Measurements from ENCODE around the gene NEDD4L. TPM values are rescaled to one million over a fixed set of nuclear protein-coding genes. Genes with fewer than 3 reads are reported as not detected.

The NEDD4L gene
- total RNA-seq, 1 experiment from 2014 or later = 57.4 TPM

DNA sequence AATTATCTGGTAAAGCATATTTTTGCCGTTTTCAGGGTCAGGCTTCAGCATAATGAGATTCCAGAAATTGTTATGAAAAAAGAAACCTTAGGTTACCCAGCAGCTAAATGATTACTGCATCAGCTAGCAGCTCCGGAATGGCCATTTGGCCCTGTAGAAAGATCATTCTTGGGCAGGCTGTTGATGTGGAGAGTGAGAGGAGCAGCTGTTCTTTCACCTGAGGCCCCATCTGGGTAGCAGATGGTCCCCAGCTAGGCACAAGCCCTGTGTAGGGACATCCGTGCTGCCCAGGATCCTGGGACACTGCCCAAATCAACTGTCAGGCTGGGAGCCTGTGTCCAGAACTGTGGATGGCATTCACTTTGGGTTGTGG lies 61.8 kb downstream of the NEDD4L start:
- Histone ChIP-seq H4K20me1 (ENCODE audit: insufficient read depth) (no peaks in the 10 kb centered on the region), H3K27ac (no peak overlapping the region), H3K79me2 (ENCODE audit: low read depth) (peaks cover 40% of the 10 kb centered on the region), H3K9me2 (ENCODE audit: insufficient read depth) (no peaks in the 10 kb centered on the region), H3K4me2 (no peak overlapping the region), H3K4me1 (replicated peaks; ENCODE audit: insufficient read depth) (no peaks in the 10 kb centered on the region), H3K4me3 (no peak overlapping the region), H3K9me3 (ENCODE audit: insufficient read depth, low read depth) (no peaks in the 10 kb centered on the region), H3K27me3 (ENCODE audit: insufficient read depth, low read depth) (no peaks in the 10 kb centered on the region), H3F3A (ENCODE audit: insufficient read depth, low read depth) (no peaks in the 10 kb centered on the region), H2AFZ (no peak overlapping the region), H3K36me3 (ENCODE audit: low read depth) (no peaks in the 10 kb centered on the region; the same call in 1 of the 2 replicates)
- CTCF ChIA-PET = interaction anchor here (0.6 kb wide), 1 partner anchor 73 kb away, joined by 5 read pairs; no protein-coding TSS in a partner anchor
- TF ChIP-seq, protein P1, sequence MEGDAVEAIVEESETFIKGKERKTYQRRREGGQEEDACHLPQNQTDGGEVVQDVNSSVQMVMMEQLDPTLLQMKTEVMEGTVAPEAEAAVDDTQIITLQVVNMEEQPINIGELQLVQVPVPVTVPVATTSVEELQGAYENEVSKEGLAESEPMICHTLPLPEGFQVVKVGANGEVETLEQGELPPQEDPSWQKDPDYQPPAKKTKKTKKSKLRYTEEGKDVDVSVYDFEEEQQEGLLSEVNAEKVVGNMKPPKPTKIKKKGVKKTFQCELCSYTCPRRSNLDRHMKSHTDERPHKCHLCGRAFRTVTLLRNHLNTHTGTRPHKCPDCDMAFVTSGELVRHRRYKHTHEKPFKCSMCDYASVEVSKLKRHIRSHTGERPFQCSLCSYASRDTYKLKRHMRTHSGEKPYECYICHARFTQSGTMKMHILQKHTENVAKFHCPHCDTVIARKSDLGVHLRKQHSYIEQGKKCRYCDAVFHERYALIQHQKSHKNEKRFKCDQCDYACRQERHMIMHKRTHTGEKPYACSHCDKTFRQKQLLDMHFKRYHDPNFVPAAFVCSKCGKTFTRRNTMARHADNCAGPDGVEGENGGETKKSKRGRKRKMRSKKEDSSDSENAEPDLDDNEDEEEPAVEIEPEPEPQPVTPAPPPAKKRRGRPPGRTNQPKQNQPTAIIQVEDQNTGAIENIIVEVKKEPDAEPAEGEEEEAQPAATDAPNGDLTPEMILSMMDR (conservative IDR thresholded peaks at IDR 0.05) = no peak
- TF ChIP-seq EZH2 (IDR thresholded peaks at IDR 0.05; ENCODE audit: low read depth) = no peak
- DNase-seq = no peak
- POLR2A ChIA-PET (ENCODE audit: unreplicated experiment) = no interaction called here
- intact Hi-C loops (cut with micrococcal nuclease; ENCODE audit: unreplicated experiment) = no loop called here
- no TSS peak for BruUV-seq (replicated peaks)

DNA sequence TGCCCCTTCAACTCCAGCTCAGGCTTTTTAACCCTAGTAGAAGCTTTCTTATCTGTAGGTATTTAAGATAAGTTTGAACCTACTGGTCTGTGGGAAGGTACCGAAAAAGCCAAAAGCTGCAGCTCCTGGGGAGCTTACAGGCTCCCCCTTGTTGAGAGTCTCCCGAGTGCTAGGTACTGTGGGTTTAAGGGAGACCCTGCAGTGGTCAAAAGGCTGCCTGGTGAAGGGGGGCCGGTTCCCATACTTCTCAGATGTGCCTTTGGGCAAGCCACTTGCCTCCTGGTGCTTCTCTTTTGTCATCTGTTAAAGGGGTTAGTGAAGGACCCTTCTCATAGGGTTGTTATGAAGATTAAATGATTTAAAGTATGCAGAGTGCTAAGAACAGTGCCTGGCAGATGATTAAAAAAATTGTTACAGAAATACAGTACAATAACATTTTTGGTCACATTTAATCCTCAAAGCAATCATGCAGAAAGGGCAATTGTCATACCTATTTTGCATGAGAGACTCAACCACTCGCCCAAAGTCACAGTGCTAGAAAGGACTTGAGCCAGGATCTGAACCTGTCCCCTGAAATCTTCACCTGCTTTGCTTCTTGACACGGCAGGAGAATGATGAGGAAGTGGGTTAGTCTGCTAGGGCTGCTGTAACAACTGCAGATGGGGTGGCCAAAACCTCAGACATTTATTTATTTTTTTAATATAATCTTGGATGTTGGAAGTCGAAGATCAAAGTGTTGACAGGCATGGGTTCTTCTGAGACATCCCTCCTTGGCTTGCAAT lies 62.5 kb downstream of the NEDD4L start:
- Histone ChIP-seq H3F3A (ENCODE audit: insufficient read depth, low read depth) (no peaks in the 10 kb centered on the region), H3K4me1 (replicated peaks; ENCODE audit: insufficient read depth) (no peaks in the 10 kb centered on the region), H3K9me3 (ENCODE audit: insufficient read depth, low read depth) (no peaks in the 10 kb centered on the region), H3K27ac (no peak overlapping the region), H3K79me2 (ENCODE audit: low read depth) (peaks cover 36% of the 10 kb centered on the region), H2AFZ (no peak overlapping the region), H3K4me3 (no peak overlapping the region), H3K27me3 (ENCODE audit: insufficient read depth, low read depth) (no peaks in the 10 kb centered on the region), H3K36me3 (ENCODE audit: low read depth) (no peaks in the 10 kb centered on the region; the same call in 1 of the 2 replicates), H3K9me2 (ENCODE audit: insufficient read depth) (no peaks in the 10 kb centered on the region), H4K20me1 (ENCODE audit: insufficient read depth) (no peaks in the 10 kb centered on the region), H3K4me2 (no peak overlapping the region)
- DNase-seq = no peak
- intact Hi-C loops (cut with micrococcal nuclease; ENCODE audit: unreplicated experiment) = no loop called here
- BruUV-seq (replicated peaks) = no TSS peak
- ChIA-PET POLR2A (ENCODE audit: unreplicated experiment) (no interaction called here), CTCF (no interaction called here)
- TF ChIP-seq EZH2 (IDR thresholded peaks at IDR 0.05; ENCODE audit: low read depth) = no peak
- TF ChIP-seq, protein P1 (conservative IDR thresholded peaks at IDR 0.05) = no peak

DNA sequence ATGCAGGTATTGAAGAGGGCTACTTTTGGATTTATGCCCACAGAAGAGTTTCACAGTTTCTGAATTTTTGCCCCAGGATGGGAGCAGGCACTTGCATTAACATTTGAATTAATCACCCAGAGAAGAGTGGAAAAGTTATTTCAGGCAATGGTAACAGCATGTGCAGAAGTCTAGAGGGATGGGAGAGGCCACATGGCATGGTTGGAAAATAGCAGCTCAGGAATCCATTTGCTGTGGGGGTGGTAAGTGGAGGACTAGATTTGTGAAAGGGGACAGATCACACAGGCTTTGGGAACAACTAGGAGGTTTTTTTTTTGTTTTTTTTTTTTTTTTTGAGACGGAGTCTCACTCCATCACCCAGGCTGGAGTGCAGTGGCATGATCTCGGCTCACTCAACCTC lies 65.2 kb downstream of the NEDD4L start:
- Histone ChIP-seq H3K9me2 (ENCODE audit: insufficient read depth) (no peaks in the 10 kb centered on the region), H4K20me1 (ENCODE audit: insufficient read depth) (no peaks in the 10 kb centered on the region), H3K9me3 (ENCODE audit: insufficient read depth, low read depth) (no peaks in the 10 kb centered on the region), H2AFZ (no peak overlapping the region), H3K27me3 (ENCODE audit: insufficient read depth, low read depth) (no peaks in the 10 kb centered on the region), H3K79me2 (ENCODE audit: low read depth) (peaks cover 47% of the 10 kb centered on the region), H3K4me2 (no peak overlapping the region), H3K27ac (no peak overlapping the region), H3K4me1 (replicated peaks; ENCODE audit: insufficient read depth) (no peaks in the 10 kb centered on the region), H3F3A (ENCODE audit: insufficient read depth, low read depth) (no peaks in the 10 kb centered on the region), H3K4me3 (no peak overlapping the region), H3K36me3 (ENCODE audit: low read depth) (no peaks in the 10 kb centered on the region; the same call in 1 of the 2 replicates)
- BruUV-seq (replicated peaks) = no TSS peak
- intact Hi-C loops (cut with micrococcal nuclease; ENCODE audit: unreplicated experiment) = no loop called here
- DNase-seq = no peak
- ChIA-PET CTCF (no interaction called here), POLR2A (ENCODE audit: unreplicated experiment) (no interaction called here)
- TF ChIP-seq, protein P1 (conservative IDR thresholded peaks at IDR 0.05) = no peak
- no peak for TF ChIP-seq EZH2 (IDR thresholded peaks at IDR 0.05; ENCODE audit: low read depth)

All from PC-9 (cell line).